Esophagus muscularis mucosa (tissue), 3 donors: ENCODE measurements around the gene PLXNA4.

Experiments
- POLR2AphosphoS5 ChIP-seq, 2 donors: sonication (generic); formaldehyde crosslinking; IDR thresholded peaks; one replicate each; pipeline ENCODE4 v1.6.1; 2017; ENCODE audit warnings: antibody characterized with exemption in 2 of 2
- TF ChIP-seq, protein P1 (sequence below), 3 experiments: fragments of 200-600 bp in 2 of 3; fragments of 450-650 bp in 1 of 3; sonication (generic) in 2 of 3; IDR thresholded peaks; one replicate each; pipeline ENCODE4 v1.5.1; 2017 to 2019; ENCODE audit warnings: antibody characterized with exemption in 3 of 3, mild to moderate bottlenecking in 2 of 3, moderate library complexity in 1 of 3

DNA sequence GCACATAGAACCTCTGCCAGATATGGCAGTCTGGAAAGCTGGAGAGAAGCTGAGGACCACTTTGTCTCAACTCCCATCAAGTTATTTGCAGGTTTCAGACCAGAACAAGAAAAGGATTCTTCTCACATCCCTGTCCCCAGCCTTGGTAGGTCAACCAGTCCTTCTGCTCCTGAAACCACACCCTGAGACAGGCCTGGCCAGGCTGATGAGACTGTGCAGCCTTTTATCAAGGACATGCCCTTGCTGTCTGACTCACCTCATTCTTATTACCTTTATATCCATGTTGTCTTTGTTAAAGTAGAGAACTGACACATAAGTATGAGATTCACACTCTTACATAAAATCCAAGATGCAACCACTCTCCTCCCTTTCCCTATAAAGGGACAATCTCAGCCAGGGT is 354.9 kb downstream of the PLXNA4 start:
- TF ChIP-seq, protein P1, sequence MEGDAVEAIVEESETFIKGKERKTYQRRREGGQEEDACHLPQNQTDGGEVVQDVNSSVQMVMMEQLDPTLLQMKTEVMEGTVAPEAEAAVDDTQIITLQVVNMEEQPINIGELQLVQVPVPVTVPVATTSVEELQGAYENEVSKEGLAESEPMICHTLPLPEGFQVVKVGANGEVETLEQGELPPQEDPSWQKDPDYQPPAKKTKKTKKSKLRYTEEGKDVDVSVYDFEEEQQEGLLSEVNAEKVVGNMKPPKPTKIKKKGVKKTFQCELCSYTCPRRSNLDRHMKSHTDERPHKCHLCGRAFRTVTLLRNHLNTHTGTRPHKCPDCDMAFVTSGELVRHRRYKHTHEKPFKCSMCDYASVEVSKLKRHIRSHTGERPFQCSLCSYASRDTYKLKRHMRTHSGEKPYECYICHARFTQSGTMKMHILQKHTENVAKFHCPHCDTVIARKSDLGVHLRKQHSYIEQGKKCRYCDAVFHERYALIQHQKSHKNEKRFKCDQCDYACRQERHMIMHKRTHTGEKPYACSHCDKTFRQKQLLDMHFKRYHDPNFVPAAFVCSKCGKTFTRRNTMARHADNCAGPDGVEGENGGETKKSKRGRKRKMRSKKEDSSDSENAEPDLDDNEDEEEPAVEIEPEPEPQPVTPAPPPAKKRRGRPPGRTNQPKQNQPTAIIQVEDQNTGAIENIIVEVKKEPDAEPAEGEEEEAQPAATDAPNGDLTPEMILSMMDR (IDR thresholded peaks at IDR 0.05), result no peak
- TF ChIP-seq POLR2AphosphoS5 (IDR thresholded peaks at IDR 0.05), result no peak
